HG03521 (cell line): ENCODE measurements around the gene ARPP21.

ENCODE experiments used
- ATAC-seq: cut with Tn5 transposase; IDR thresholded peaks from one replicate; pipeline ENCODE4 v1.9.1; 2021; ENCODE audit warnings: mild to moderate bottlenecking, moderate library complexity; ENCODE audit not compliant: unreplicated experiment

Gene ARPP21

GRCh38 chr3:35674451-35675109, 35.3 kb downstream of the ARPP21 start:
- no peak for ATAC-seq

GRCh38 chr3:35675206-35675605, 35.9 kb downstream of the ARPP21 start:
- ATAC-seq, result no peak

- ATAC-seq, result no peak
Observed at GRCh38 chr3:35675621-35676020, 36.3 kb downstream of the ARPP21 start.

- no peak for ATAC-seq
Observed at GRCh38 chr3:35677797-35678196, 38.5 kb downstream of the ARPP21 start.

GRCh38 chr3:35678643-35679161, 39.4 kb downstream of the ARPP21 start:
- no peak for ATAC-seq

GRCh38 chr3:35679409-35680080, 40.2 kb downstream of the ARPP21 start:
- ATAC-seq, result no peak

GRCh38 chr3:35680866-35681650, 41.7 kb downstream of the ARPP21 start:
- no peak for ATAC-seq

GRCh38 chr3:35685153-35685552, 45.8 kb downstream of the ARPP21 start:
- ATAC-seq, result no peak

- no peak for ATAC-seq
Observed at GRCh38 chr3:35688826-35689225, 49.5 kb downstream of the ARPP21 start.

GRCh38 chr3:35690271-35690670, 50.9 kb downstream of the ARPP21 start:
- ATAC-seq, result no peak

GRCh38 chr3:35705904-35706303, 66.6 kb downstream of the ARPP21 start:
- ATAC-seq, result no peak

GRCh38 chr3:35707904-35708303, 68.6 kb downstream of the ARPP21 start:
- no peak for ATAC-seq

- ATAC-seq, result no peak
Observed at GRCh38 chr3:35708394-35709271, 69.3 kb downstream of the ARPP21 start.

- ATAC-seq, result no peak
Observed at GRCh38 chr3:35709691-35710090, 70.4 kb downstream of the ARPP21 start.

GRCh38 chr3:35710554-35710953, 71.2 kb downstream of the ARPP21 start:
- ATAC-seq, result no peak

- no peak for ATAC-seq
Observed at GRCh38 chr3:35718921-35719320, 79.6 kb downstream of the ARPP21 start.

- no peak for ATAC-seq
Observed at GRCh38 chr3:35721628-35722027, 82.3 kb downstream of the ARPP21 start.

- ATAC-seq, result no peak
Observed at GRCh38 chr3:35722902-35723301, 83.6 kb downstream of the ARPP21 start.

GRCh38 chr3:35723480-35724097, 84.3 kb downstream of the ARPP21 start:
- no peak for ATAC-seq

GRCh38 chr3:35724106-35724505, 84.8 kb downstream of the ARPP21 start:
- no peak for ATAC-seq
